Epithelial cell of prostate (primary cell): Measurements from ENCODE around the gene TRAPPC11.
"Not testable (repeated sequence)": the region's sequence is repeated elsewhere in the genome, so short reads cannot be mapped to it uniquely, and the experiment has no call there.

Experiments
- DNase-seq: peaks from one replicate; pipeline ENCODE4 v3.0.0-alpha.2; 2011; ENCODE audit warnings: low read depth, low spot score
- H3K27ac ChIP-seq: fragments of 450-650 bp; 2 replicates; pipeline ENCODE4 v1.5.1; 2017; ENCODE audit warnings: mild to moderate bottlenecking

TRAPPC11 gene

GRCh38 chr4:183714626-183715025 is 55.5 kb downstream of the TRAPPC11 start:
- H3K27ac ChIP-seq: no peak overlapping the region
- no peak for DNase-seq

- H3K27ac ChIP-seq: no peak overlapping the region
- DNase-seq: no peak
Observed at GRCh38 chr4:183716302-183716701, 57.2 kb downstream of the TRAPPC11 start.

- no peak for DNase-seq
- H3K27ac ChIP-seq: no peak overlapping the region
Observed at GRCh38 chr4:183718876-183719275, 59.8 kb downstream of the TRAPPC11 start.

GRCh38 chr4:183721207-183722081 is 62.4 kb downstream of the TRAPPC11 start:
- no peak overlapping the region for H3K27ac ChIP-seq
- DNase-seq: no peak

GRCh38 chr4:183722731-183723560 is 63.9 kb downstream of the TRAPPC11 start:
- no peak for DNase-seq
- H3K27ac ChIP-seq: no peak overlapping the region

GRCh38 chr4:183723561-183724228 is 64.6 kb downstream of the TRAPPC11 start:
- no peak overlapping the region for H3K27ac ChIP-seq
- DNase-seq: no peak

GRCh38 chr4:183725585-183725984 is 66.5 kb downstream of the TRAPPC11 start:
- H3K27ac ChIP-seq, DNase-seq: not testable (repeated sequence)

- no peak overlapping the region for H3K27ac ChIP-seq
- no peak for DNase-seq
Observed at GRCh38 chr4:183727482-183727881, 68.4 kb downstream of the TRAPPC11 start.

GRCh38 chr4:183728223-183729068 is 69.4 kb downstream of the TRAPPC11 start:
- DNase-seq: no peak
- no peak overlapping the region for H3K27ac ChIP-seq

- H3K27ac ChIP-seq: peak overlapping the region; percentile 66
- no peak for DNase-seq
Observed at GRCh38 chr4:183729069-183729406, 69.9 kb downstream of the TRAPPC11 start.

- DNase-seq: peak; percentile 79
- peak overlapping the region; percentile 66 for H3K27ac ChIP-seq
Observed at GRCh38 chr4:183729430-183730328, 70.6 kb downstream of the TRAPPC11 start.

- H3K27ac ChIP-seq: no peak overlapping the region
- DNase-seq: no peak
Observed at GRCh38 chr4:183732296-183732695, 73.2 kb downstream of the TRAPPC11 start.

- no peak overlapping the region for H3K27ac ChIP-seq
Observed at GRCh38 chr4:183733181-183733580, 74.1 kb downstream of the TRAPPC11 start.

GRCh38 chr4:183738081-183738673 is 79.1 kb downstream of the TRAPPC11 start:
- peak; percentile 89 for DNase-seq
- H3K27ac ChIP-seq: peak overlapping the region; percentile 70

More at GRCh38 chr4:183733181-183733580, 74.1 kb downstream of the TRAPPC11 start:
- no peak for DNase-seq

- DNase-seq: no peak
- H3K27ac ChIP-seq: peak overlapping the region; percentile 70
Observed at GRCh38 chr4:183738961-183739360, 79.9 kb downstream of the TRAPPC11 start.

- H3K27ac ChIP-seq: no peak overlapping the region
- peak; percentile 46 for DNase-seq
Observed at GRCh38 chr4:183746305-183747229, 87.5 kb downstream of the TRAPPC11 start.

- no peak for DNase-seq
- no peak overlapping the region for H3K27ac ChIP-seq
Observed at GRCh38 chr4:183747380-183747779, 88.3 kb downstream of the TRAPPC11 start.
